ENCODE data around the gene AGPAT2.
A peak's percentile ranks its signal among the peaks of the same experiment; 100 is the strongest.

Gene AGPAT2

DNA sequence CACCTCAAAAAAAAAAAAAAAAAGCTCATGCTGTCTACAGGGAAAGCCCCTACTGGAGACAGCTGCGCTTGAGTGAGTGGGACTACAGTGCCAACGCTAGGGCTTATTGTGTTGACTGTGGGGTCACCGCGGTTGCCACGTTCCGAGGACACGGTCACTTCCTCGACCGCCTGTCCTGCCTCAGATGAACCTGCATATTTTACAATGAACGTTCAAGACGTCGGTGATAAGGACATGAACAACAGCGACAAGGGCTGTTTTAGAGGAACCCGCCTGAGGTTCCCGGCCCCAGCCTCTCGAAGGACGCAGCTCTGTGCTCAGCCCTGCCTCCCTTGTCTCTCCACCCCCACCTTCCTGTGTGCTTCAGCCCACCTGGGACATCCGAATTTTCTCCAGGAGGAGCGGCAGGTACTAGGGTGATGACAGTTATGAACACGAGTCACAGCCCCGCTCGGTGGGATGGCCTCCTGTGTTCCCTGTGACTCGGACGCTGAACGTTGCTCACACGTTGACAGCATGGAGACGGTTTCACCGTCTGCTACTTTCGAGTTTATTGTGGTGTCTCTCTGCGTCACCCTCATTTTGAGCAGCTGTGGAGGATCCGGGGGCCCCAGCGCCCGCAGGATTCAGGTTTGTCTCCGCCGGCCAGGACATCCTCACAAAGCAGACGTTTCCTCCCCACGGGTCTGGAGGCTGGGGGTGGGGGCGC is 13.9 kb upstream of the AGPAT2 start:
- DNase-seq (ENCODE audit: low spot score) = peak; percentile 45

DNA sequence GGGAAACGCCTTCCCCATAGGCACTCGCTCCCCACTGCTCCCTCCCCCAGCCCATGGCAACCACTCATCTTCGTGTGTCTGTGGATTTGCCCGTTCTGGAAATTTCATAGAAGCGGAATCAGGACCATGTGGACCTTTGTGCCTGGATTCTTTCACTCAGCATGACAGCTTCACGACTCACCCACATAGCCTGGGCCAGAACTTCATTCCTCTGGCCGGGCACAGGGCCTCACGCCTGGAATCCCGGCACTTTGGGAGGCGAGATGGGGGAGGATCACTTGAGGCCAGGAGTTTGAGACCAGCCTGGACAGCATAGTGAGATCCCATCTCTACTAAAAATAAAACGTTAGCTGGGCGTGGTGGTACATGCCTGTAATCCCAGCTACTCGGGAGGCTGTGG is 13.0 kb upstream of the AGPAT2 start:
- DNase-seq (ENCODE audit: low spot score) = no peak

DNA sequence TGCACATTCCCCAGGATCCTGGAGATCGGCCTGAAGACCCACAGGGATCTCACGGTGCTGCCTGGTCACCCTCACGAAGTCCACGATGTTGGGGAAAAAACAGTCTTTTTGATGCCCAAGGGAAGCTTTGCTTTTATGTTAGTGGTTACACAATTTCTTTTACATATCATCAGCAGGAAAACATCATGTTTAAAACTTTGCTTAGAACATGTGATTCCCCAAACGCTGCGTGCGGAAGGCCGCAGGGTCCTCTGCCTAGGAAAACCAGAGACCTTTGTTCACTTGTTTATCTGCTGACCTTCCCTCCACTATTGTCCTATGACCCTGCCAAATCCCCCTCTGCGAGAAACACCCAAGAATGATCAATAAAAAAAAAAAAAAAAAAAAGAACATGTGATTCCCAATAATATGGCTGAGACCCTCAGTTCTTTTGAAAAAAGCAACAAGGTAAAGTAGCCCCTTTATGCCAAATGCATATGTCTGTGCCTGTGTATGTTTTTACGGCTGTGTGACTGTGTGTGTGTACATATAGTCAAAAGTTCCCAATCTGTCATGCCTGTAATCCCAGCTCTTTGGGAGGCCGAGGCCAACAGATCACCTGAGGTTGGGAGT is 11.5 kb upstream of the AGPAT2 start:
- no peak for DNase-seq (ENCODE audit: low spot score)

DNA sequence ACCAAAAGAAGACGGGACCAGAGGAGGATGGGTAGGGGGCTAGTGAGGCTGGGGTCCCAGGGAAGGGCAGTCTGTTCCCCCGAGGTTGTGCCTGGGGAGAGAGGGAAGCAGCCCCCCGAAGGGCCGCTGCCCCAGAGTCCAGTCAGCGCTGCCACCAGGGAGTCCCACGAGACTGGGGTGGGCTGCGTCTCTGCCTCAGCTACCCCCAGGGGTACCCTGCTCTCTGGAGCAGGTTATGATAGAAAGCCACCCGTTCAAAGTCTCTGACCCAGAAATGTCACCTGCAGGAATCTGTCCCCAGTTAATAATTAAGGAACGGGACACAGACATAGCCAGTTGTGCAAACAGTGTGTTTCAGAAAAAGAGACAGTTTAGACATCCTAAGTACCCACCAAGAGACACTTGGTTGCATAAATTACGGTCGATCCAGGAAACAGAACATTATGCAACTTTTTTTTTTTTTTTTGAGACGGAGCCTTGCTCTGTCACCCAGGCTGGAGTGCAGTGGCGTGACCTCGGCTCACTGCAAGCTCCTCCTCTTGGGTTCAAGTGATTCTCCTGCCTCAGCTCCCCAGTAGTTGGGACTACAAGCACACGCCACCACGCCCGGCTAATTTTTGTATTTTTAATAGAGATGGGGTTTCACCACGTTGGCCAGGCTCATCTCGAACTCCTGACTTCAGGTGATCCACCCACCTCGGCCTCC is 10.7 kb upstream of the AGPAT2 start:
- DNase-seq (ENCODE audit: low spot score) = no peak

DNA sequence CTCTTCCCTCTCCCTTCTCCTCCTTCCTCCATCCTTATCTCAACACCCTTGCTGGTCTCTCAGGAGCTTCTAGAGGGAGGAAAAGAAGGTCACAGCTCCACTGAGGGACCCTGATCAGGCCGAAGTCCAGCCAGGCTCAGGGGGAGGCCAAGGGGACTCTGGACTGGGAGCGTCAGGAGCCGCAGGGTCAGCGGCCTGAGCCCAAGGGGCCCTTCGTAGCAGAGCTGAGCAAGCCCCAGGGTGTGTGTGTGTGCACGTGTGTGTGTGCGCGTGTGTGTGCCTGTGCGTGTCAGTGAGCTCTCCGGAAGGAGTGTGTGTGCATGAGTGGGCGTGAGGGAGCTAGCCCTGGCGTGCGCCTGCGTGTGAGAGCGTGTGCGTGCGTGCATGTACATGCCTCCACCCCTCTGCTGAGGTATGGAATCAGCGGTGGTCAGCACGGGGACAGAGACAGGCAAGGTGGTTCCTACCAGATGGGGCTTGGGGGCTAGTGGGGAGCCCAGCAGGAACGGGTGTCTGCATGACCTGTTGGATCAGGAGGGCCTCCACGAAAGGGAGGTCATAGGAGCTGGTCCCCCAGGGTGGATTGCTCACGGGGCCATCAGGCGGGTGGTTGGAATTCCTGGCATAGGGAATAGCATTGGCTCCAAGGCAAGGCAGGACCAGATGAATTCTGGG is 10.0 kb upstream of the AGPAT2 start:
- DNase-seq (ENCODE audit: low spot score) = no peak

DNA sequence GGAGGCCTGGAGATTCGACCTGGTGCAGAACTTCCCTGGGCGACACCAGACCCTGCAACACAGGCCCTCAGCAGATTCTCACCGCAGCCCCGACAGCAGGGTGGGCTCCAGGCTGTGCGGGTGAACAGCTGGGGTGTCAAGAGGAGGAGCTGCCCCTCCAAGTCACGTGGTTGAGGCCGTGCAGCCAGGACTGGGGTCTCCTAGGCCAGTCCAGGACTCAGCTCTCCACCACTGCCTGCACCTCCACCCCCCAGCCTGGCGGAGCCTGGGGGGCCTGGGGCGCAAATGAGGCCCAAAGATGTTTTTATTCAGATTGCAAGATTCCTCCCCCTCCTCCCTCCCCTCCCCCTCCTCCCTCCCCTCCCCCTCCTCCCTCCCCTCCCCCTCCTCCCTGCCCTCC is 9.2 kb upstream of the AGPAT2 start:
- DNase-seq (ENCODE audit: low spot score) = no peak

DNA sequence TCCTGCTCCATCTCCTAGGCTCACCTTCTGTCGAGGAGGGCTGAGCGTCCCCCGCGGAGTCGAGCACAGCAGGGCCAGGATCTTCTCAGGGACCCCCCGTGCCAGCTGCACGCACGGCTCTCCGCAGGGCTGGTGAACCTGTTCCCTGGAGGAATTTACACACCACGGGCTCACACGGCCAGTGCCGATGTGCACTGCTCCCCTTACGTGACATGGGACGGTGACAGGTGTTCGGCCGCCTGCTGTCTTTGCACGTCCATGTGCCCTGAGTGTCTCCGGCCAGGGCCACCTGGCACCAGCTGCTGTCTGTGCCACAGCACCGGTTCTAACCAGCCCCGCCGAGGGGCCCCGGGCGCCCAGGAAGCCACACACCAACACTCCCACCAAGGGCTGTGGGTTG is 8.7 kb upstream of the AGPAT2 start:
- no peak for DNase-seq (ENCODE audit: low spot score)

DNA sequence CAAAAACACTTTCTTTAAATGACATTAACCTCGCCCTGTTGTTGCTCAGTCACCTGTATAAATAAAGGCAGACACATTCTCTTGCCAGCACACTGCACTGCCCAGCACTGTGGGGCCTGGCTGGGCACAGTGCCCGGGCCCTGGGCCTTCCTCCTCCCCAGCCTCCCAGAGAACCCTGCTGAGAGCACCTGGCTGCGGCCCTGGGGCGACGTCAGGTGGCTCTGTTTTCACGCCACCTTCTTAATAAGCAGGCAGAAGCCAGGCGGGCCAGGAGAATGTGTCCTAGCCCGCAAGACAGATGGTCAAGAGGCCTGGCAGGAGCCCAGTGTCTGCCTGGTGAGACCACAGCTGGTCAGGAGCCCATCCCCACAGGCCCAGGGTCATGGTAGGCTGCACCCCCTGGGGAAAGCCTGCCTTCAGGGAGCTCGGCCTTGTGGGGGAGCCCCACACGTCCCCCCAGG is 8.2 kb upstream of the AGPAT2 start:
- DNase-seq (ENCODE audit: low spot score) = no peak

DNA sequence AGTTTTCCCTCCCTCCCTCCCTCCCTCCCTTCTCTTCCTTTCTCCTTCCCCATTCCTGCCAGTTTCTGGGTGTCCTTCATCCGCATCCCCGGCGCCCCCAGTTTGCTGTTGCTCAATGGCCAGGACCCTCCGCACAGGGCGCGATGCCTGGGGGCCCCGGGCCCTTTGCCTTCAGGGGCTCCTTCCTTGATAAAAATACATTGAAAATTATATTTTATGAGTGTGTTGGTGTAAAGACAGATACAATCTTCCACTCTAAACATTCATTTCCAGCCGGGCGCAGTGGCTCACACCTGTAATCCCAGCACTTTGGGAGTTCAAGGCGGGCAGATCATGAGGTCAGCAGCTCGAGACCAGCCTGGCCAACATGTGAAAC is 7.6 kb upstream of the AGPAT2 start:
- no peak for DNase-seq (ENCODE audit: low spot score)

DNA sequence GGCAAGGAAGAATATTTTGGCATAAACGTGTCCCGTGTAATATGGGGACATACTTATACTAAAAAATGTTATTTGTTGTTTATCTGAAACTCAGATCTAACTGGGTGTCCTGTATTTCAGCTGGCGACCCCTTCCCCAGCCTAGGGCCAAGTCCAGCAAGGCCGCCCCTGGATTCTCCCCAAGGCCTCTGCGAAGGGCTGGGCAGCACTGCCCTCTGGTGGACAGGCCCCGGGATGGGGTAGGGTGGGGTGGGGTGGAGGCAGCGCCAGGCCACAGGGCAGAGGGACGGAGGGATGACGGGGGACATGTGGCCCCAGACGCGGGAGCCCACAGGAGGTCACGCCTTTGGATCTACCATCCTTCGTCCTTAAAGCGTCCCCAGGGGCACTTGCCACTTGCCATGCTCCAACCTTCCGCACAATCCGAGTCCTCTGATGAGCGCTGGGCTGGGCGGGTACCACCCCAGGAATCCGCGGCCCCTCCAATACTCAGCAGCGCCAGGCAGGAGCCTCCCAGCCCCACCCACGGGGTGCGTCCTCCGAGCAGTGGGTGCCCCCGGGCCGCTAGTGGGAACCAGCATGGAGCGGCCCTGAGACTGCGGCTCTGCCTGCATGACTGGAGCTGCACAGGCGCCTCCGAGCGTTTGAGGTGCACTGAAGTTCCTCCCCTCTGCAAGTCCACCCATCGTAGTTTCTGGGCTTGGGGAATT is 7.1 kb upstream of the AGPAT2 start:
- no peak for DNase-seq (ENCODE audit: low spot score)

DNA sequence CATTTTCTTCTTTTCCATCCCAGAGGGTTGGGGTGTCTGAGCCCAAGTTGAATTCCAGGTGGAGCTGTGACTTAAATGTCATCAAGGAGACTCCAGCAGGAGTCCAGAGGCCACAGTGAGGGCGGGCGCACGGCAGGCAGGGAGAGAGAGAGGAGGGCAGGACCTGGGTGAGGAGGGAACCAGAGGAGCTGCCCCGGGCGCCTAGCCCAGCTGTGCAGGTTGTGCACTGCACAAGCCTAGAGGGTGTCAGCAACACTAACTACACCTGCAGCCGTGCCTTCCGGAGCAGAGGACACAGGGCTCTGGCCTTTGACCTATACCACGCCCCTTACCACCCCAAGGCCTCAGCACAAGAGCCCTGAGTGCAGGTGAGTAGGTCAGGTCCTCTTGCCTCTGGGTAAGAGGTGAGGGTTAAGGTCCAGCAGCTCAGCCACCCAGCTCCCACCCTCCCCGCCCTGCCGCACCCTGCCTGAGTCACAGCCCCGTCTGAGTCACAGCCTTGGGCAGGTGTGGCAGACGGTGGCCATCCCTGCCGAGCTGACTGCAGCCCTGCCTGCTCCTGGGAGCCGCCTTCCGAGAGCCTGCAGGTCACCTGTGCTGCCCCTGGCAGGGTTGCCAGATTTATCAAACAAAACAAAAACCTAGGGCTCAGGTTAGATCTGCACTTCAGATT is 6.4 kb upstream of the AGPAT2 start:
- DNase-seq (ENCODE audit: low spot score) = peak; percentile 27

DNA sequence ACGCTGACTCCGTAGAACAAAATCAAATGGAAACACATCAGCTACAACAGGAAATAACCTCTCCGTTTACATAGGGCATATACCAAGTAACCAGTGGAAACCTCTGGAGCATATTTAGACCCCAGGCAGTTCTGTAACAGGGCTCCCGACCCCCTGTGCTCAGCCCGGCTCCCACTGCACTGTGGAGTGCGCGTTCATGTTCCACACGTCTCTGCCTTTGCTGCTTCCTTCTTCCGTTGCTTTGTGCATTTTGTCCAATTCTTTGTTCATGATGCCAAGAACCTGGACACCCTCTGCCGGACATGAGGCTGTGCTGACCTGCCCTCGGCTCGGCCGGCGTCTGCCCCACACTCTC is 5.9 kb upstream of the AGPAT2 start:
- no peak for DNase-seq (ENCODE audit: low spot score)

DNA sequence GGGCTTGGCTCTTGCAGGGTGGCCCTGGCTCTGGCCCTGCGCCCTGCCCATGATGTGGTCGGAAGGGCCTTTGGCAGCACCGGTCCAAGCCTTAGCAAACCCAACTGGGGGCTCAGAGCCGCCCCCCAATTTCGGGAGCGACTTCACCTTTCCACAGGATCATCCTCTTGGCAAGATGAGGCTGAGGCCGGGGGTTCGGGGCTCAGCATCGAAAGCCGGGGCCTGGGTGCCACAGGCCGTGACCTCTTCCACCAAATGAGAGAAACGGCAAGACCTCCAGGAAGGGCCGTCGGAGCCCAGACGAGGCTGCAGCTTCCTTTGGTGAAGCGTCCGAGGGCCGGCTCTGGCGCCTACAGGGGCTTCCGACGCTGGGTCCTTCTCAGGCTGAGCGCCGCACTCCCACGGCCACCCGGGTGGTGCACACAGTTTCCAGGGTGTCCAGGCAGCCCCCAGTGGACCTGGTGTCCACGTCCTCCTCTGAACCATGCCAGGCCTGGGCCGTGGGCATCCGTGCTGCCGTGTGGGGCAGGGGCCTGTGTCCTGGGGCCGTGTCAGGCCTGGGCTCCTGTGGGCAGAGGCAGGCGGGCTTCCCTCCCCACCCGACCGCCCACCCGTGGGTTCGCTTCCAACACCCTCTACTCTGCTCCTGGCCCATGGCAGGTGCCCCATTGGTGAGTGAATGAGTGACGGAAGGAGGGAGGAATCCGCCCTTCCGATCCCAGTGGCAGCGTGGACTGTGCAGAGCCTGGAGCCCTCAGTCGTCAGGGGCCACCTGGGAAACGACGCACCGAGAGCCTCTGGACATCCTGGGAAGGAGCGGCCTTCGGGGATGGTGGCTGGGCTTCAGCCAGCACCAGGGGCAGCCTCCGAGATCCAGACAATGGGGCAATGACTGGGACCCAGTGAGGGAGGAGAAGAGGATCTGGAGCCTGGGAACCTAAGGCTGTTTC is 5.2 kb upstream of the AGPAT2 start:
- DNase-seq (ENCODE audit: low spot score) = no peak

DNA sequence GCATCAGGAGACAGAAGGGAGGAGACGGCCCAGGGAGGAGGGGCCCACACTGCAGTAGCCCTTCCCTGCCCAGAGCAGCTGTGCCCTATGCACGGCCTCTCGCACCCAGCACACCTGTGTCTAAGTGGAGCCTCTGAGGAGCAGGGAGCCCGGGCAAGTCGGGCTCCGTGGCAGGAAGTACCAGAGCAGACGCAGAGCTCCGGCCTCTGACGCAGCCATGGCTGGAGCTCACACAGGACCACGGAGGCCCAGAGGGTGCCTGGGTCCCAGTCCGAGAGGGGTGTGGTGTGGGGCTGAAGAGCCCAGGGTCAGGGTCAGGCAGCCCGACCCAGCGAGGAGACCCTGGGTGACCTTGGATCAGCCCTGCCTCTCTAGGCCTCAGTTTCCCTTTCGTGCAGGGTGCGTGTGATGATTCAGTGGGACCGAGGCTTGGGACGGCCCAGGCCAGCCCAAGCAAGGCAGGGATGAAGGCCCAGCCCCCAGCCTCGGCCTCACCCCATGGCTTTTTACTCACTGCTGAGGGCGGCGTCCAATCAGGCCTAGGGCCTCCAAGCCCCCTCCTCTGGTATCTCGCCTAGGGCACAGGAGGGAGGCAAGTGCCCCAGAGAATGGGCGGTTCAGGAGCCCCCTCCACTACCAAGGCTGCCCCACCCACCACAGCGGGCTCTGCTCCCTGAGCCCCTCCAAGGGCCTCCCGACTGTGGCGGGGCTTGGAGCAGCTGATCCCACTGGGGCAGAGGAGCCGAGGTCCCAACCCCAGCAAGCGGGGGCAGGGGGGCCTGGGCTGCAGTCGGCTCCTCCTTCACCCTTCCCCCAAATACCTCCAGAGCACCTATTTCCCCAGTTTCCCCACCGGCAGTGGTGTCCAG is 4.3 kb upstream of the AGPAT2 start:
- DNase-seq (ENCODE audit: low spot score) = no peak

DNA sequence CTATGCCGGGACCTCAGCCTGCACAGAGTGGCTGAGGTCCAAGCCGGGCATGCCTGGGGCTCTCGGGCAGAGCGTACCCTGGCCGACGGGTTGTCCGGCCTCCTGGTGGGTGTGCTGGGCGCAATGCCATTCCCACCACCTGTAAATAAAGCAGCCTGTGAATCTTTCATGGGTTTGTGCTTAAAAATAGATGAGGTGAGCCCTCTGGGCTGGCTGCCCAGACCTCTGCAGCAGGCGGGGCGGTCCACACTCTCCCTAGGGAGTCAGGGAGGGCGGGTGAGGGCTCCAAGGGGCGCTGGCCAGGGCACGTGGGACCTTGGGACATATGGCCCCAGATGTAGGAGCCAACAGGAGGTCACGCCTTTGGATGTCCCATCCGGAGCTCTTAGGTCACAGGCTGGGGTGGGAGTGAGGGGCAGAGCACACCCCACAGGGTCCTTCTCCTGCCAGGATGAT is 3.6 kb upstream of the AGPAT2 start:
- no peak for DNase-seq (ENCODE audit: low spot score)

DNA sequence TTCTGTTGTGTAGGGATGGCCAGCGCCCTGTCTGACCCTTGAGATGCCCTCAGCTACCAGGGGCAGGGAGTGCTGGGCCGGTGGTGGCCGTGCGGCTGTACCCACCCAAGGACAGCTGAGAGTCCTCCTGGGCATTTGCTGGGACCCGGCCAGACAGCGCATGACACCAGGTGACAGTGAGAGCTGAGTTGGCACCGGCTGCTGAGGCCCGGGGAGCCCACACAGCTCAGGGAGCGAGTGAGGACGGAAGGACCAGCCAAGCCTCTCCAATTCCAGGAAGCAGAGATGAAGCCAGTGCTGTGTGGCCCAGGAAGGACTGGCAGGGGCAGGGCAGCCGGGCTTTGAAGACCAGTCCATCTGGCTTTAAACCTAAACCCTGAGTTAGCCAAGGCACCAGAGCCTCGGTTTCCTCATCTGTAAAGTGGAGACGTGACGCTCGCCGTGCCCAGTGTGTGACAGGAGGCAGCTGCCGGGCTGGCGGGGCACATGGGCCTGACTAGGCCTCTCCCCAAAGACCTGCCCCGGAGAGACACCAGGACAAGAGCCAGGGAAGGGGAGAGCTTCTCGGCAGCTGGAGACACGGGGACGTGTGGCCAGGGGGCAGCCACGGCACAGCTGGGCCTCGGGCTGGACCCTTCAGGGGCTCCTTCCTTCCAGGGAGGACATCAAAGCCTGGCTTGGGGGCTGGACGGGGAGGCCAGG is 3.0 kb upstream of the AGPAT2 start:
- no peak for DNase-seq (ENCODE audit: low spot score)

DNA sequence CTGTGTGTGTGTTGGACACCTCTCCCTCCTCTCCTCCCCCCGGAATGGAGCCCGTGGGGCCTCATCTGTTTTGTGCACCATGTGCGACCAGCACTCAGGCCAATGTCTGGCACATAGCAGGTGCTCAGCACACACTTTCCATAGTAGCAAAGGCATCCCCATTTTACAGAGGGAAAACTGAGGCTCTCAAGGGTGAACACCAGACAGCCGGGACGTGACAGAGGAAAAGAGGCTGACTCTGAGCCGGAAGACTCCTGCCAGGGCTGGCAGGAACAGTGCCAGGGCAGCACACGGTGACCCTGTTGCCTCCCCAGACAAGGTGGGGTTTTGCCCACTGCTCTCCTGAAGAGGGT is 1.8 kb upstream of the AGPAT2 start:
- DNase-seq (ENCODE audit: low spot score) = no peak

DNA sequence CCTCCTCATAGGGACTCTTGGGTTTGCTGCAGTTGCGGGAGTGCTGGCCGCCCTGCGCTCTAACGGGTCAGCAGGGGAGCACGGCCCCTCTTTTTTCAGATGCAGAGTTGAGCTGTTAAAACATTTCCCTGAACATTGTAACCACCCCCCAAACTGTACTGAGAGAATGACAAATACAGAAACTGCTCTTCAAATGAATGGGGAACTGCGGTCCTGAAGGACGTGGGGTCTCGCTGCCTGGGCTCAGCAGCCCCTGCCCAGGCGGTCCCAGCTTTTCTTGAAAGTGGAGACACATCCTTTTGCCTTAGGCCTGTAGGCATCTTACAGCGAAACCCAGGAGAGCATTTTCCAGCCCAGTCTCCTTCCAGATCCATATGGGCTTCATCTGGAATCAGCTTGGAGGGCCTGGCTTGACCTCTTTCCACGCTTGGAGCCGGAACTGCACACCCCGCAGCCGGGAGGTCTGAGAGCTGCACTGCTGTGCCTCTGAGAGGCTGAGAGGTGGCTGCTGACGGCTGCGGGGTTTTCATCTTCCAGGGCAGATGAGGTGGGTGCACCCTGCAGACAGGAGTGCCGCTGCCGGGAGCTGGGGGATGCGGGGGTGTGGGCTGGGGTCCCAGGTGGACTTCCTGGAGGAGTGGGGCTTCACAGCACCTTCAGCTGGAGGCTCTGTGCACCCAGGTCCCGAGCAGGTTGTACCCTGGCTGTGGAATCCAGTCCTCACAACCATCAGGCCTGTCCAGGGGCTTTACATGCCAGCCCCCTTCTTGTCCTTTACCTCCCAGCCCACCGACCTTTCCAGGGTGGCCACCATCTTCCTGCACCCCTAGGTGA is 1.2 kb upstream of the AGPAT2 start:
- no peak for DNase-seq (ENCODE audit: low spot score)
